NCI-H524 (cell line): ENCODE data around the gene DDX19B.
"Not testable (repeated sequence)": the region's sequence is repeated elsewhere in the genome, so short reads cannot be mapped to it uniquely, and the experiment has no call there.

Source experiments
- DNase-seq, 2 experiments: peaks; one replicate each; lab custom pipeline; 2025; lab: John Stamatoyannopoulos, UW

DDX19B gene

DNA sequence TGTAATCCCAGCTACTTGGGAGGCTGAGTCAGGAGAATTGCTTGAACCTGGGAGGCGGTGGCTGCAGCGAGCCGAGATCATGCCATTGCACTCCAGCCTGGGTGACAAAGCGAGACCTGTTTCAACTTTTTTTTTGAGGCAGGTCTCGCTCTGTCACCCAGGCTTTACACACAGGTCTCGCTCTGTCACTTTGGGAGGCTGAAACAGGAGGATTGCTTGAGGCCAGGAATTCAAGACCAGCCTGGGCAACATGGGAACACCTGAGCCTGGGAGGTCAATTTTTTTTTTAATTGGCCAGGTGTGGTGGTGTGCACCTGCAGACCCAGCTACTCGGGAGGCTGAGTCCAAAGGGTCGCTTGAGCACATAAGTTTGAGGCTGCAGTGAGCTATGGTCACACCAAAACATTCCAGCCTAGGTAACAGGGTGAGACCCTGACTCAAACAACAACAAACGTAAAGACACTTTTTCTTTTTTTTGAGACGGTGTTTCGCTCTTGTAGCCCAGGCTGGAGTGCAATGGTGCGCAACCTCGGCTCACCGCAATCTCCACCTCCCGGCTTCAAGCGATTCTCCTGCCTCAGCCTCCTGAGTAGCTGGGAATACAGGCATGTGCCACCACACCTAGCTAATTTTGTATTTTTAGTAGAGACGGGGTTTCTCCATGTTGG lies 11.5 kb upstream of the DDX19B start:
- DNase-seq, result not testable (repeated sequence)

DNA sequence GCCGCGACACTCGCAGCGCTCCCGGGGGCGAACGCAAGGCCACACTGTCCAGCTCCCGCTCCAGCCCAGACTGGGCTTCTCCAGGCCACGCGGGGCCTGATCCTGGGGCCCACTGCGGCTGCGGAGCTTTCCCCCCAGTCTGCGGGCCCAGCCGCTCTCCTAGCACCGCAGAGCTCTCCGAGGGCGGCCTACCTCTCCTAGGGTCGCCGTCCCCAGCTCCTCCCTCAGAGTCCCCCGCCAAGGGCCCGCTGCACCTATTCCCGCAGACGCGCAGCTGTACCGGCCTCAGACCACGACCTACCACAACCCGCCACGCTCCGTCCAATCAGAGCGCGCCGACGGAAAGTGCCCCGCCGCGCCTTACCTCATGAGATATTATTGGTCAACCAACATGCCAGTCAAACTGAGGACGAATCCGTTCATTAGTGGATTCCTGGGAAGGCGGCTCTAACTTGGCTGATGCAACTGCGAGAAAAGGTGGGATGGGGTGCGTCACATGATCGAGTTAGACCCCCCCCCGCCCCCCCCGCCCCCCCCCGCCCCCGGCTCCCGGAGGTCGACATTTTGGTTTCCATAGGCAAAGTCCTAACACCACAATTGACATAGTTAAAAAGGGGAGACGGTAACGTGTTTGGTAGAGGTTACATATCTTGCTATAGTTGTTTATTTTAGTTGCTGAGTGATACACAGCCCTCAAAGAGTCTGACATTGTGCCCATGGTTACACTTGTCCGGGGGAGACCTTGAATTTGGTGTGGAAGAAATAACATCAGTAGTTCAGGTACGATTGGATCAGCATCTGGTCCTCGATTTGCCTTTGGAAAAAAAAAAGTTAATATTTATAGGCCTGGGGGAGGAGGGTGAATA lies 9.5 kb upstream of the DDX19B start, which contains the start of gene AARS1:
Gene AARS1 (minus strand): TSS at position 278 of the 866 bp plus-strand sequence. CDS start 6,743 bp downstream, outside the sequence.
- DNase-seq, result peak; percentile 100

DNA sequence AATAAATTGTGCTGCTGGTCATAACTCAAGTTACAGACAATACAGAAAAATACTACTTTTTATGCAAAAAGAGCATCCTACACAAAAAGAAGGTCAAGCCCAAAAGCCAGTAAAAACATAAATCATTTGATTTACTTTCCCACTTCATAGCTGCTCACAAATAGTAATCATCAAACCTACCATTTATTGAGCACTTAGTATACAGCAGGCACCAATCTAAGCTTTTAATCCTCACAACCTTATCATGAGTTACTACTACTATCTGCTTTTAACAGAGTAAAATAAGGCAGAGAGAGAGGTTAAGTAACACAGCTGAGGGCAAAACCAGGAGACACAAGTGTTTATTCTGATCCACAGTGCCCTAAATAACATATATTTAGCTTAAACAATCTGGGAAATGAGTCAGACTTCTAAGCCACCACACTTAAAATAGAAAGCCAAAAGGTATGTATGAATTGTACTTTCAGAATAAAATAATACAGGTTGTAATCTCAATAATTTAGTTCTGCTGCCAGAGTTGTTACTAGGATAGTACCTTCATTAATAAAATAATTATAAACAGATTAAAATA lies 8.0 kb upstream of the DDX19B start:
- DNase-seq, result no peak

DNA sequence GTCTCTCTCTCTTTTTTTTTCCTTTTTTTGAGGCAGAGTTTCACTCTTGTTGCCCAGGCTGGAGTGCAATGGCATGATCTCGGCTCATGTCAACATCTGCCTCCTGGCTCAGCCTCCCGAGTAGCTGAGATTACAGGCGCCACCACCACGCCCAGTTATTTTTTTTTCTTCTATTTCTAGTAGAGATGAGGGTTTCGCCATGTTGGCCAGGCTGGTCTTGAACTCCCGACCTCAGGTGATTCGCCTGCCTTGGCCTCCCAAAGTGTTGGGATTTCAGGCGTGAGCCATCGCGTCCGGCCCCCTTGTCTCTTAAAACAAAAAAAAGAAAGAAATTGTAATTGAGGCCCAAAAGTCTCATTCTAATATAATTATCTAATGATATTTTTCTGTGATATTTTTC lies 6.8 kb upstream of the DDX19B start:
- not testable (repeated sequence) for DNase-seq

DNA sequence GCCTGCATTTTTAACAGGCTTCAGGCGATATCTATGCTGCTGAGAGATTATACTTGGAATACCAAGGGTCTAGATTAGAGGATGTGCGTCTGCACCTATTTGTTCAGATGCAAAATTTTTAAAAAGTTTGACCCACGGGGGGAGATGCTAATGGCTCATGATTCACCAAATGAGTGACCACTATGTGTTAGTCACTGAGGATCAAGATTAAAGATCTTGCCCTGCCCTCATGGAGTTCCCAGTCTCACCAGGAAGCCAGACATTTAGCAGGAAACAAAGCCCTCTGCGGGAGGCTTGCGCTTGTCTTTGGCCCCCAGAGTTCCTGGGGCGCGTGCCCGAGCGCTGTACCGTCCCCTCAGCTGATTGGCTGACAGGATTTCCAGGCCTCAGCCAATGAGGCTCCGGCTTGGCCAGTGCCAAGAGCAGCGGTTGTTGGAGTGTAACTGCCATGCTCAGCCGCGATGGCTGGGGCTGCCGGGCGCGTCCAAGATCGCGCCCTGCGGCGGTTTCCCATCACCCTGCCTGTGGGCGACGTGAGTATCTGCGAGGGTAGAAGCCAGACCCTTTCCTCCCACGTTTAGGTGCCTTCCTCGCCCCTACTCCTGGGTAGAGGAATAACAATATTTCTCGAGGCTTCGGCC lies 4.5 kb upstream of the DDX19B start:
- no peak for DNase-seq

DNA sequence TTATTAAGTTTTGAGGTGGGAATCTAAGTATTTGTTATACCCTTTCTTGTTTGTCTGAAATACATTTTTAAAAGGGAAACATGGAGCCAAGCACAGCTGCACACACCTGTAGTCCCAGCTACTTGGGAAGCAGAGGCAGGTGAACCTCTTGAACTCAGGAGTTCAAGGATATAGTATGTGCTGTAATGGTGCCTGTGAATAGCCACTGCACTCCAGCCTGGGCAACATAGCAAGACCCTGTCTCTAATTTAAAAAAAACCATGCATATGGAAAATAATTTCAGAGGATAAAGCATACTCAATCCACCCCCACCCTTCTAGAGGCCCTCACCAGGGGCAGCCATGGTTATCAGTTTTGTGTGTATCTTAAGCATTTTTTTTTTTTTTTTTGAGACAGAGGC lies 3.4 kb upstream of the DDX19B start:
- no peak for DNase-seq

DNA sequence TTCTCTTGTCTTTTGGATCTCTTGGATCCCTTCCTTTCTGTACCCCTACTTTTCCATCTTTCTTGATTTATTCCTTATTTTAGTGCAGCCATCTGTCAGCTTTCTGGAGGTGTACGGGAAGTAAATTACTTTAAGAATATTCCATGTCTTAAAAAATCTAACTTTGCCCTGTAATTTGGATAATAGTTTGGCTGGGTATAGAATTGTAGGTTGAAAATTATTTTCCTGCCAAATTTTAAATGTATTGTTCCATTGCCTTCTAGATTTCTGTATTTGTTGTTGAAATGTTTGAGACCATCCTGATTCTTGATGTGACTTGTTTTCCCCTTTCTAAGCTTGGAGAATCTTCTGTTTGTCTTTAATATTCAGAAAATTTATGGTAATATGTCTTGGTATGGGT lies 2.1 kb downstream of the DDX19B start:
- no peak for DNase-seq

DNA sequence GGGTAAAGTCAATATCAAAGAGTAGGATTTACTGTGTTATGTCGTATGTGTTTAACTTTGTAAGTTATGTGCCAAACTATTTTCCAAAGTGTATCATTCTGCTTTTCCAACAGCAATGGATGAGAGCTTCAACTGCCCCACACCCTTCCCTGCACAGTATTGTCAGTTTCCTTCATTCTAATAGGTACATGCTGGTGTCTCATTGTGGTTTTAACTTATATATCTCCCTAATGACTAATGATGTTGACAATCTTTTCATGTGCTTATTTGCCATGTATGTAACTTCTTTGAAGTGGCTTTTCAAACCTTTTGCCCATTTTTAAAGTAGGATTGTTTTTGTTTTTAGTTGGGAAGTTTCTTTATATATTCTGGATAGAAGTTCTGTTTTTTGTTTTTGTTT lies 3.8 kb downstream of the DDX19B start:
- DNase-seq, result no peak

DNA sequence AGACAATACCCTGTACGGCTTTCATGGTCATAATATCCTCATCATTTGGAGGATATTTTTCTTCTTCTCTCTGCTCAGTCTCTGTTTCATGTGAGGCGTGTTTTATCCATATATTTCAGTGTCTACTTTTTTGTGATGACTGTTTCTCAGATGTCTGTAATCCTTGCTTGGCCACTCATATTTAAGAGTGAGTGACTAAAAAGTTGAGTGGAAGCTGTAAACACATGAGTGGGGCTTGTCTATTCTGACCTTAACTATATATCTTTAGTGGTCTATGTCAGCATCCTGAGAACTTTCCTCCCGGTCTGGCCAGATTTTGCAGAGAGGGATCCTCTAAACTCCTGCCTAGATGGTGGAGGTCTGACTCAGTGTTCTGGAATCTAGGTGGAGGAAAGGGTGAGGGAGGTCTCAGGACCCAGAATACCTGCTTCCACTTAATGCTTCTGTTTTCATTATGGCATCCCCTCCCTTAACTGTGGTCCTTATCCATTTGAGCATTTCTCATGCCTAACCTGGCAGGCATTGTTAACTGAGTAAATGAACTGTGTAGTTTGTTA lies 6.0 kb downstream of the DDX19B start:
- no peak for DNase-seq

DNA sequence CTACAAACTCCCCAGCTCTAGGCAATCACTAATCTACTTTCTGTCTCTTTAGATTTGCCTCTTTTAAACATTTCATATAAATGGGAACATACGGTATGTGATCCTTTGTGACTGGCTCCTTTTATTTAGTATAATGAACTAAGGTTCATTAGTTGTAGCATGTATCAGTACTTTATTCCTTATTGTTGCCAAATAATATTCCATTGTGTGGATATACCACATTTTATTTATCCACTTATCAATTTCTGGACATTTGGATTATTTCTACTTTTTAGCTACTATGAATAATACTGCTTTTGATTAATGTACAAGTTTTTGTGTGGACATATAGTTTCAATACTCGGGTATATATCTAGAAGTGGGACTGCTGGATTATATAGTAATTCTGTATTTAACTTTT lies 7.9 kb downstream of the DDX19B start:
- no peak for DNase-seq

DNA sequence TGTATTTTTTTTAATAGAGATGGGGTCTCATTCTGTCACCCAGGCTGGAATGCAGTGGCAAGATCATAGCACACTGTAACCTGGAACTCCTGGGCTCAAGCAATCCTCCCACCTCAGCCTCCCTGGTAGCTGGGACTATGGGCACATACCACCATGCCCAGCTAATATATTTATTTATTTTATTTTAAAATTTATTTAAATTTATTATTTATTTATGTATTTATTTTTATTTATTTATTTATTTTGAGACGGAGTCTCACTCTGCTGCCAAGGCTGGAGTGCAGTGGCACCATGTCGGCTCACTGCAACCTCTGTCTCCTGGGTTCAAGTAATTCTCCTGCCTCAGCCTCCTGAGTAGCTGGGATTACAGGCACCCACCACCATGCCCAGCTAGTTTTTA lies 8.7 kb downstream of the DDX19B start:
- not testable (repeated sequence) for DNase-seq

DNA sequence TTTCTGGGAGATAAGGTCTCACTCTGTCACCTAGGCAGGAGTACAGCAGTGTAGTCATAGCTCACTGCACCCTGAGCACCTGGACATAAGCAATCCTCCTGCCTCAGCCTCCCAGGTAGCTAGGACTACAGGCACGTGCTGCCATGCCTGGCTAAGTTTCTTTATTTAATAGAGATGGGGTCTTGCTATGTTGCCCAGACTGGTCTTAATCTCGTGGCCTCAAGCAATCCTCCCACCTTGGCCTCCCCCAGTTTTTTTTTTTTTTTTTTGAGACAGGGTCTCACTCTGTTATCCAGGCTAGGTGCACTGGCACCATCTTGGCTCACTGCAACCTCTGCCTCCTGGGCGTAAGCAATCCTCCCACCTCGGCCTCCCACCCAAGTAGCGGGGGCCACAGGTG lies 21.1 kb downstream of the DDX19B start:
- DNase-seq, result no peak

DNA sequence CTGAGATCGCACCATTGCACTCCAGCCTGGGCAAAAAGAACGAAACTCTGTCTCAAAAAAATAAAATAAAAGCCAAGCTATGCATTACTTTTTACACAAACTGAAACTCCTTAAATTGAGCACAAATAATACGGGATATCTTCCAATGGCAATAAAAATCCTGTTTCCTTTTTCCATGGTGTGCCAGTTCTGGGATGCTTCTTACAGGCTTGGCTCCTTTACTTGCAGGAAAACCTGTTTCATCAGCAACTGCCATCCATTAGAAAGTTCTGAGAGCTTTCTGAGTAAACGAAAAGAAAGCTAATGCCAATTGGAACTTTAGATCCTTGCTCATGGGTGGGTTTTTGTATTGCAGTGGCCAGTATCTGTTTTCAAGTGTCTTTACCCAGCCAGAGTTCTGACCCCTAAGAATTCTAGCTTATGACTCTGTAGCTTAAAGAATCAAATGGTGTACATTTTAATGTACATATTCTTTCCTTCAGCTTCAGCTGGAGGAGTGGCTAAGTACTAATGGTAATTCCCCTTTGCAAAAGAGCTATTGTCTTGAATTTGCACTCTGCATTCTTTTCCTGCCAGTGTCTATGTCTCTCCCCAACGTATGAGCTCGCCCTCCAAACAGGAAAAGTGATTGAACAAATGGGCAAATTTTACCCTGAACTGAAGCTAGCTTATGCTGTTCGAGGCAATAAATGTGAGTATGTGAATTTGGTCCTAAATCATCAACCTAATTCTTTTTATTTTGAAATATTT lies 26.2 kb downstream of the DDX19B start:
- DNase-seq, result no peak

DNA sequence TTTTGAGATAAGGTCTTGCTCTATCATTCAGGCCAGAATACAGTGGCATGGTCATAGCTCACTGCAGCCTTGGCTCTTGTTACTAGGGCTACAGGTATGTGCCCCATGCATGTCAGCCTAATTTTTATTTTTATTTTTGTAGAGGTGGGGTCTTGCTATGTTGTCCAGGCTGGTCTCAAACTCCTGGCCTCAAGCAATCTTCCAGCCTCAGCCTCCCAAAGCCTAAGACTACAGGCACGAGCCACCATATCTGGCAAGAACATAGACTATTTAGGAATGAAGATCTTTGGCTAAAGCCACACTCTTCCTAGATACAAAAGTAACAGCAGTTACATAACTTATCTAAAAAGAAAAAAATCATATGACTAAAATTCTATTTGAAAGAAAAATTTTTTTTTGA lies 32.1 kb downstream of the DDX19B start:
- no peak for DNase-seq

DNA sequence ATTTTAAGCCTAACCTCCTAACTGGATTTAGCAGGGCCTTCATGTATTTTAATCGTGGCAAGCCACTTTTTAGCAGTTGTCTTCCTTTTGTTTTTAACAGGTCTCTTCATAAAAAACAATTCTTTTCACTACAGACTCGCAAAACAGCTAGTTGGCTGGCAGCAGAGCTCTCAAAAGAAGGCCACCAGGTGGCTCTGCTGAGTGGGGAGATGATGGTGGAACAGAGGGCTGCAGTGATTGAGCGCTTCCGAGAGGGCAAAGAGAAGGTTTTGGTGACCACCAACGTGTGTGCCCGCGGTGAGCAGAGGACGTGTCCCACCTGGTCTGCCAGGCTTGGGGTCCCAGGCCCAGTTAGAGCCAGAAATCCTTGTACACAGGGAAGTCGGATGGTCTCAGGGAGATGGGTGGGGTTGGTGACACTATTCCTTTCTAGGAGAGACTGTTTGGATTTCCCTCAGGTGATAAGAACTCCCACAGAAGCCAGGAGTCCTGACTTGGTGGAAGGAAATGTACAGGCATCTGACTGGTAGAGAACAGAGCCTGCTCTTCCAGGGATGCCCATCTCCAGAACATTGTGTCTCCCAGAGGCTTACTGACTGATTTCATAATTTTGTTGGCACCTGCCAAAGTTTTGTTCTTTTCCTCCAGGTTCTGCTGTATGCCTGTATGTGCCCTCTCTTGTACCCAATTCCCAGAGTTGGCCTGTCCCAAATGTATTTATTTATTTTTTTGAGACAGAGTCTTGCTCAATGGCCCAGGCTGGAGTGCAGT lies 32.8 kb downstream of the DDX19B start:
- peak in 1 of 2 experiments; percentile 28 for DNase-seq

DNA sequence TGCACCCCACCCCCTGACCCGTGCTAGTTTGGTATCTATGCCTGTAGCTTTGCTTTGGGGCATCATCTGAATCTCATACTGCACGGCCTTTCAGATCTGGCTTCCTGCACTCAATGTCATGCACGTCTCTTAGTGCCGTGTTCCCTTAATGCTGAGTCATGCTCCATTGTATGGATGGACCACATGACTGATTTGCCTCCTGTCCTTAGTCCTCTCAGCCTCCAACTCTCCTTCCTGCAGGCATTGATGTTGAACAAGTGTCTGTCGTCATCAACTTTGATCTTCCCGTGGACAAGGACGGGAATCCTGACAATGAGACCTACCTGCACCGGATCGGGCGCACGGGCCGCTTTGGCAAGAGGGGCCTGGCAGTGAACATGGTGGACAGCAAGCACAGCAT lies 33.7 kb downstream of the DDX19B start:
- DNase-seq, result not testable (repeated sequence)

DNA sequence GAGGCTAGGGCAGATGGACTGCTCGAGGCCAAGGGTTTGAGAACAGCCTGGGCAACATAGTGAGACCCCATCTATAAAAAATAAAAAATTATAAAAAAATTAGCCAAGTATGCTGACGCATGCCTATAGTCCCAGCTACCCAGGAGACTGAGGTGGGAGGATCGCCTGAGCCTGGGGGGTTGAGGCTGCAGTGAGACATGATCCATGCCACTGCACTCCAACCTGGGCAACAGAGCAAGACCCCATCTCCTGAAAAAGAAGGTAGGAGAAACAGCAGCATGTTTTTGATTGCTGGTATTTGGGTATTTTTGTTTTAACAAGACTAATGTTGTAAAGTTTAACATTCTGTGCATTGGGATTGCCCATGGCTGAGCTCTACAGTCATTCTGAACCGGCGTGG lies 38.8 kb downstream of the DDX19B start:
- DNase-seq, result no peak

DNA sequence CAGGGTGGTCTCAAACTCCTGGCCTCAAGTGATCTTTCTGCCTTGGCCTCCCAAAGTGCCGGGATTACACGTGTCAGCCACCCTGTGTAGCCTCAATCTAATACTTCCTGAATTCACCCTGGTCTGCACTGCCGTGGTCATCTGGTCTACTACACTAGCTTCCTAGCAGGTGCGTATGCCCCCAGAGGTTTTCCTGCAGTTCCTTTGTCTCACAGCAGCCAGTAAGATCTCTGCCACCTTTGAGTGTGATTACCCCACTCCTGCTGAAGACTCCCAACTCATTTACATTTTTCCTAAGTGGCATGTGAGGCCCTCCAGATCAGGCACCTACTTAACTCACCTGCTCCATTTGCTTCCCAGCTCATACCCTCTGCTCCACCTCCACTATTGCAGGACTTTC lies 42.6 kb downstream of the DDX19B start:
- no peak for DNase-seq

DNA sequence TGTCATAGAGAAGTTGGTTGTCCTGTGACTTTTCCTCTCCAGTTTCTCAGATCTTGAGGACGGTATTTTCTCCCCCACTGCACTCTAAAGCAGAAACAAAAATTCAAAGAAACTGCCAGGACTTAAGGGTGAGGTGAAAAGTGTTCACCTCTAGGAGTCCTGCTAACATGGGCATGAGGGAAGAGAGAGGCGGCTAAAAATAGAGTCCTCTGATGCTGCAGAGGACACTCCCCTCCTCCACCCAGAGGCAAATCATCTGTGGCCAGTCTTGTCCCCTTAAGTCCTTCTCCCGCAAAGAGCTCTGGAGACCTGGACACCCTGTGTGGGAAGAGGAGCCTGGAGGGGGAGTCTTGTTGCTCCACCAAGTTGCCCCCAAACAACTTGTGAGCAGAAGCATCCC lies 43.0 kb downstream of the DDX19B start:
- no peak for DNase-seq

DNA sequence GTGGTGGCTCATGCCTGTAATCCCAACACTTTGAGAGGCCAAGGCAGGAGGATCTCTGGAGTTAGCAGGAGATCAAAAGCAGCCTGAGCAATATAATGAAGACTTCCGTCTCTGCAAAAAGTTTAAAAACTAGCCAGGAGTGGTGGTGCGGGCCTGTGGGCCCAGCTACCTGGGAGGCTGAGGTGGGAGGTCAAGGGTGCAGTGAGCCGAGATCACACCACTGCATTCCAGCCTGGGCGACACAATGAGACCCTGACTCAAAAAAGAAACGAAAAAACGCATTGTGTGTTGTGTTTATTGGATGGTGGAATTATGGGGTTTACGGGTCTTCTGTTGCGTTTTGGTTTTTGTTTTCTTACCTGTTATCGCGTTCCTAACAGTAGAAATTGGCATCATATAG lies 46.9 kb downstream of the DDX19B start:
- DNase-seq, result no peak

DNA sequence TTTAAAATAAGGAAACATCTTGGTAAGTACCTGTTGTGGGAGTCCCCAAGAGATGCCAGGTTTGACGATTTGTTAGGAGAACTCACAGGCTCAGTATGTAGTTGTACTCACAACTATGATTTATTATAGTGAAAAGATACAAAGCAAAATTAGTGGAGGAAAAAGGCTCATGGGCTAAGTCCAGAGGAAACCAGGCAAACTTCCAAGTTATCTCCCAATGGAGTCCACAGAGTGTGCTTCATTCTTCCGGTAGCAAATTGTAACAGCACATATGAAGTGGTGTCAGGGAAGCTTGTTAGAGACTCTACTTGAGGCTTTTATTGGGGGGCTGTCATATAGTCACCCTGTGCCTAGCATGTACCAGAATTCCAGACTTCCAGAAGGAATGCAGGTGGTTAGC lies 50.0 kb downstream of the DDX19B start:
- DNase-seq, result no peak
